Chondrocyte (in vitro differentiated cells): ENCODE measurements around the gene SYNJ2. TPM values are rescaled to one million over a fixed set of nuclear protein-coding genes. Genes with fewer than 3 reads are reported as not detected.

ENCODE experiments used
- DNase-seq: peaks from one replicate; pipeline ENCODE4 v3.0.0; 2021; ENCODE audit warnings: mixed read lengths, low spot score
- H3K27ac Mint-ChIP-seq: one replicate; pipeline ENCODE4 v1.8.0; 2021; ENCODE audit warnings: mild to moderate bottlenecking, moderate library complexity, mixed read lengths; ENCODE audit not compliant: unreplicated experiment
- H3K27me3 Mint-ChIP-seq: 2 replicates; pipeline ENCODE4 v1.8.0; 2021; ENCODE audit warnings: low read depth, mixed read lengths
- H3K36me3 Mint-ChIP-seq: 2 replicates; pipeline ENCODE4 v1.8.0; 2021; ENCODE audit warnings: low read depth, mixed read lengths
- H3K4me1 Mint-ChIP-seq: 2 replicates; pipeline ENCODE4 v1.8.0; 2021; ENCODE audit warnings: low read depth, mild to moderate bottlenecking, mixed read lengths
- H3K4me3 Mint-ChIP-seq: one replicate; pipeline ENCODE4 v1.8.0; 2021; ENCODE audit warnings: mild to moderate bottlenecking, moderate library complexity, mixed read lengths; ENCODE audit not compliant: unreplicated experiment
- H3K9me3 Mint-ChIP-seq: 2 replicates; pipeline ENCODE4 v1.8.0; 2021; ENCODE audit warnings: low read depth, mixed read lengths
- total RNA-seq: library from RNA; stranded (reverse); gene quantifications from 3 replicates; pipeline ENCODE4 v1.2.1, GENCODE V29; 2021
- TF ChIP-seq, protein P1 (sequence below): fragments of 200-600 bp; sonication (generic); IDR thresholded peaks from 2 replicates; pipeline ENCODE4 v1.5.0; 2021; ENCODE audit warnings: antibody characterized with exemption, mild to moderate bottlenecking, moderate library complexity

SYNJ2 gene
- total RNA-seq, 1 donor from 2014 or later = 53.1 TPM

DNA sequence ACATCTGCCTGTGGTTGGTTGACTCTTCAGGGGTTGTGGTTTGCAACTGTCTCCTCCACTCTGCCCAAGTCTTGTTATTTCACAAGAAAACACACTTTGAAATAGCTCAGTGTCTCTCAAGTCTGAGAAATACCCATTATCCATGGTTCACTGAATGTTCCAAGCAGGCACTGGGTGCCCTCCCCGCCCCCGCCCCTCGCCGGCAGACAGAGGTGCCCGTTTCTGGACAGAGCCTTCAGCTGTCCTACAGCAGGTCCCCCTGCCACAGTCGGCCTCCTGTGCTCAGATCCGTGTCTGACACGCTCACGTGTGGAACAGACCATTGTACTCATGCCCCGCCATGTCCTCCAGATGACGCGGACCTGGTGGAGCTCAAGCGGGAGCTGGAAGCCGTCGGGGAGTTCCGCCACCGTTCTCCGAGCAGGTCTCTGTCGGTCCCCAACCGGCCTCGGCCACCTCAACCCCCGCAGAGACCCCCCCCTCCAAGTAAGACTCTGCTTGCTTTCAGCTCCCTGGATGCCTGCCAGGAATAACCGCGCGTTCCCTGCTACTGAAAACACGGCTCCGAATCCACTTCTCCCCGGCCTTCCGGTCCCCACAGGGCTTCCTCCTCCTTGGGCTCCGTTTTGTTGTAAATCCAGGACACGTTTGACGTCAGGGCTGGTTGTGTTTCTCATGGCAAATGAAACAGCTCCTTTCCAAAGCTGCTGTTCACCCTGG, 105.0 kb downstream of the SYNJ2 start:
- Mint-ChIP-seq H3K4me3 (no peak overlapping the region), H3K27ac (peak overlapping the region; percentile 78), H3K9me3 (no peaks in the 10 kb centered on the region), H3K36me3 (peaks cover 42% of the 10 kb centered on the region), H3K4me1 (peaks cover 59% of the 10 kb centered on the region), H3K27me3 (no peaks in the 10 kb centered on the region)
- no peak for DNase-seq
- TF ChIP-seq, protein P1, sequence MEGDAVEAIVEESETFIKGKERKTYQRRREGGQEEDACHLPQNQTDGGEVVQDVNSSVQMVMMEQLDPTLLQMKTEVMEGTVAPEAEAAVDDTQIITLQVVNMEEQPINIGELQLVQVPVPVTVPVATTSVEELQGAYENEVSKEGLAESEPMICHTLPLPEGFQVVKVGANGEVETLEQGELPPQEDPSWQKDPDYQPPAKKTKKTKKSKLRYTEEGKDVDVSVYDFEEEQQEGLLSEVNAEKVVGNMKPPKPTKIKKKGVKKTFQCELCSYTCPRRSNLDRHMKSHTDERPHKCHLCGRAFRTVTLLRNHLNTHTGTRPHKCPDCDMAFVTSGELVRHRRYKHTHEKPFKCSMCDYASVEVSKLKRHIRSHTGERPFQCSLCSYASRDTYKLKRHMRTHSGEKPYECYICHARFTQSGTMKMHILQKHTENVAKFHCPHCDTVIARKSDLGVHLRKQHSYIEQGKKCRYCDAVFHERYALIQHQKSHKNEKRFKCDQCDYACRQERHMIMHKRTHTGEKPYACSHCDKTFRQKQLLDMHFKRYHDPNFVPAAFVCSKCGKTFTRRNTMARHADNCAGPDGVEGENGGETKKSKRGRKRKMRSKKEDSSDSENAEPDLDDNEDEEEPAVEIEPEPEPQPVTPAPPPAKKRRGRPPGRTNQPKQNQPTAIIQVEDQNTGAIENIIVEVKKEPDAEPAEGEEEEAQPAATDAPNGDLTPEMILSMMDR = no peak

DNA sequence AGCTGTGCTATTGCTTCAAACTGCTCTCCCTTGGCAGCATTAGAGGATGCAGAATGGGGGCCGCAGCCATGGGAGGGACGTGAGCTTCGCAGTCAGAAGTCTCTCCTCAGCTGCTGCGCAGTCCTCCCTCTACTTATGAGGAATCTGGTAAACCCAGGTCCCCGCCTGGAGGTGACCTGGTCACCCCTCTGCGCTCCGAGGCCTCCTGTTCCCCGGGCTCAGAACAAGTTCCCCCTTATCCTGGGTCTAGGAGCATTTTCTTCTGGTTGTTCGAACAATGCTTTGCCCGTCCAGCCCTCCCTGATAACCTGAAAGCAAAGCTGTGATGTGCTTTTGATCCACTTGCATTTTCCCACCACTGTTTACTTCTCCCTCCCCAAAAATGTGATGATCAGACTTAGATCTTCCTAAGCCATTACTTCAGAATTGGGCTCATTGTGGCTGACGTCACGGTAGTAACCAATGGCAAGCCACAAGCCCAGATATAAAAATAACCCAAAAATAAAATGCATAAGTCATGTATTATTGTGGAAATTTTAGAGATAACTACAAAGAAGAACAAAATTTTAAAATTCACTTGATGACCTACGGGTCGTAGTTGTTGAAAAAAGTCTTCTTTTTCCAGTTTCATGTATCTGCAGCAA, 105.7 kb downstream of the SYNJ2 start:
- H3K27ac Mint-ChIP-seq = peak overlapping the region; percentile 78
- H3K27me3 Mint-ChIP-seq = no peaks in the 10 kb centered on the region
- peaks cover 40% of the 10 kb centered on the region for H3K36me3 Mint-ChIP-seq
- peak overlapping the region; percentile 19 for H3K4me3 Mint-ChIP-seq
- no peaks in the 10 kb centered on the region for H3K9me3 Mint-ChIP-seq
- H3K4me1 Mint-ChIP-seq = peaks cover 59% of the 10 kb centered on the region
- DNase-seq = no peak
- TF ChIP-seq, protein P1 = no peak

DNA sequence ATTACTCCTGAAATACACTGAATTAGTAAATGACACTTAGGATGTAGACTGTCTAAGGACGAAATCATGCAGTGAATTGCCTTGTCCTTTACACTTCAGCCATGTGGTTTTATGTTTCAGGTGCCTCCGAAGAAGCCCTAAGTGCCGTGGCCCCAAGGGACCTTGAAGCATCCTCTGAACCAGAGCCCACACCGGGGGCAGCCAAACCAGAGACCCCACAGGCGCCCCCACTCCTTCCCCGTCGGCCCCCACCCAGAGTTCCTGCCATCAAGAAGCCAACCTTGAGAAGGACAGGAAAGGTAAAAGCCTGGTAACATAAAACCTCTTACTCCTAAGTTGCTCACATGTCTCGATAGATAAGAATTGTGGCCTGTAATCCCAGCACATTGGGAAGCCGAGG, 111.1 kb downstream of the SYNJ2 start:
- Mint-ChIP-seq H3K27me3 (no peaks in the 10 kb centered on the region), H3K9me3 (no peaks in the 10 kb centered on the region), H3K27ac (no peak overlapping the region), H3K4me3 (no peak overlapping the region), H3K36me3 (peaks cover 40% of the 10 kb centered on the region), H3K4me1 (peaks cover 26% of the 10 kb centered on the region)
- no peak for DNase-seq
- TF ChIP-seq, protein P1 = no peak

DNA sequence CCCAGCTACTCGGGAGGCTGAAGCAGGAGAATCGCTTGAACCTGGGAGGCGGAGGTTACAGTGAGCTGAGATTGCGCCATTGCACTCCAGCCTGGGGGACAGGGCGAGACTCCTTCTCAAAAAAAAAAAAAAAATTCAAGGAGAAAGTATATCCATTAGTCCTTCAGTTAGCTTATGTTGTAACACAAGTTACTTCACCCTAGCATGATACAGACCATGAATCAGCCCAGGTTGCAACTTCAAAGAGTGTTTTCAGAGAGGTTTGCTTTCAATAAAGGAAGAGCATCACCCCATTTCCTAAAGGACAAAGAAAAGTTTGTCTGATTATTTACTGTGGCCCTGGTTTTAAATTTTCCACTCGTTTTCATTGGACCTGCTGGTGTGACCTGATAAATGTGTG, 113.4 kb downstream of the SYNJ2 start:
- H3K36me3 Mint-ChIP-seq = peaks cover 32% of the 10 kb centered on the region
- no peak for DNase-seq

DNA sequence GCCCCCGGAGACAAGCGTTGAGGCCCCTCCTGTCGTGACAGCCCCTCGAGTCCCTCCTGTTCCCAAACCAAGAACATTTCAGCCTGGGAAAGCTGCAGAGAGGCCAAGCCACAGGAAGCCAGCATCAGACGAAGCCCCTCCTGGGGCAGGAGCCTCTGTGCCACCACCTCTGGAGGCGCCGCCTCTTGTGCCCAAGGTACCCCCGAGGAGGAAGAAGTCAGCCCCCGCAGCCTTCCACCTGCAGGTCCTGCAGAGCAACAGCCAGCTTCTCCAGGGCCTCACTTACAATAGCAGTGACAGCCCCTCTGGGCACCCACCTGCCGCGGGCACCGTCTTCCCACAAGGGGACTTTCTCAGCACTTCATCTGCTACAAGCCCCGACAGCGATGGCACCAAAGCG, 114.0 kb downstream of the SYNJ2 start:
- Mint-ChIP-seq H3K27ac (no peak overlapping the region), H3K36me3 (peaks cover 29% of the 10 kb centered on the region), H3K4me3 (no peak overlapping the region), H3K27me3 (no peaks in the 10 kb centered on the region), H3K9me3 (no peaks in the 10 kb centered on the region), H3K4me1 (no peaks in the 10 kb centered on the region)
- TF ChIP-seq, protein P1 = no peak
- DNase-seq = no peak

More for the DNA sequence above, 113.4 kb downstream of the SYNJ2 start:
- H3K4me1 Mint-ChIP-seq = peaks cover 4% of the 10 kb centered on the region
- no peaks in the 10 kb centered on the region for H3K9me3 Mint-ChIP-seq
- no peaks in the 10 kb centered on the region for H3K27me3 Mint-ChIP-seq
- TF ChIP-seq, protein P1 = no peak
- H3K4me3 Mint-ChIP-seq = no peak overlapping the region
- no peak overlapping the region for H3K27ac Mint-ChIP-seq
